Esophagus squamous epithelium (tissue), 5 donors: ENCODE data around the gene SGIP1. TPM values are rescaled to one million over a fixed set of nuclear protein-coding genes. Genes with fewer than 3 reads are reported as not detected.

Experiments used
- DNase-seq: peaks from one replicate; lab custom pipeline; 2025; lab: John Stamatoyannopoulos, UW
- H3K27ac ChIP-seq, 4 donors: fragments of 200-600 bp; sonication (generic); one replicate each; pipeline ENCODE4 v1.5.1; 2016 to 2019; ENCODE audit warnings: mild to moderate bottlenecking in 1 of 4
- H3K27me3 ChIP-seq, 4 donors: fragments of 200-600 bp; sonication (generic); 1 replicate in 3 of 4; 2 replicates in 1 of 4; pipeline versions ENCODE4 v1.5.1 to v1.6.0; 2017 to 2021; ENCODE audit warnings: antibody characterized with exemption in 1 of 4
- H3K36me3 ChIP-seq, 3 donors: fragments of 200-600 bp; sonication (generic); one replicate each; pipeline ENCODE4 v1.5.1; 2016 to 2019
- H3K4me1 ChIP-seq, 3 donors: fragments of 200-600 bp; sonication (generic); one replicate each; pipeline ENCODE4 v1.5.1; 2017 to 2019
- H3K4me3 ChIP-seq, 4 donors: fragments of 200-600 bp; sonication (generic); 1 replicate in 3 of 4; 2 replicates in 1 of 4; pipeline ENCODE4 v1.5.1; 2016 to 2019; ENCODE audit warnings: mild to moderate bottlenecking in 2 of 4, moderate library complexity in 1 of 4
- H3K9me3 ChIP-seq, 3 donors: fragments of 200-600 bp; sonication (generic); one replicate each; pipeline ENCODE4 v1.5.1; 2016 to 2019
- POLR2A ChIP-seq, 4 donors: fragments of 450-650 bp; IDR thresholded peaks; one replicate each; pipeline ENCODE4 v1.6.1; 2017; ENCODE audit warnings: antibody characterized with exemption in 4 of 4, mild to moderate bottlenecking in 4 of 4, moderate library complexity in 3 of 4
- WGBS, 2 donors: methylation state at CpG; one replicate each; pipeline ENCODE4 v1.1.5; 2018; 5-methylcytosine and 5-hydroxymethylcytosine counted together
- intact Hi-C: fragments of 100-400 bp; cut with DNase I; formaldehyde crosslinking; loops from one replicate; pipeline ENCODE4 v1.15.0; 2022
- total RNA-seq, 4 donors: library from RNA; depleted of rRNA; stranded (reverse); fragments of >200 nt; gene quantifications; one replicate each; pipeline ENCODE4 v1.1.0, GENCODE V29; 2016
- TF ChIP-seq, protein P1 (sequence below), 6 experiments: fragments of 450-650 bp in 4 of 6; fragments of 200-600 bp in 2 of 6; sonication (generic) in 2 of 6; IDR thresholded peaks; one replicate each; pipeline ENCODE4 v1.5.1; 2016 to 2019; ENCODE audit warnings: antibody characterized with exemption in 6 of 6, mild to moderate bottlenecking in 4 of 6, moderate library complexity in 4 of 6
- donor health status: DM: yes; HTN: yes; CAD: no.

SGIP1 gene
- total RNA-seq, 4 donors from 2014 or later, result 0.35 to 5.2 (median 2.3) TPM; not detected in 1

GRCh38 chr1:66693856-66694255 is 159.9 kb downstream of the SGIP1 start:
- H3K27me3 ChIP-seq, result no peaks in the 10 kb centered on the region
- H3K27ac ChIP-seq, result no peak overlapping the region
- H3K9me3 ChIP-seq, result no peaks in the 10 kb centered on the region
- no peaks in the 10 kb centered on the region for H3K4me1 ChIP-seq
- H3K4me3 ChIP-seq, result no peak overlapping the region
- DNase-seq, result no peak
- no peaks in the 10 kb centered on the region for H3K36me3 ChIP-seq
- intact Hi-C loops, result no loop called here
- TF ChIP-seq, protein P1, sequence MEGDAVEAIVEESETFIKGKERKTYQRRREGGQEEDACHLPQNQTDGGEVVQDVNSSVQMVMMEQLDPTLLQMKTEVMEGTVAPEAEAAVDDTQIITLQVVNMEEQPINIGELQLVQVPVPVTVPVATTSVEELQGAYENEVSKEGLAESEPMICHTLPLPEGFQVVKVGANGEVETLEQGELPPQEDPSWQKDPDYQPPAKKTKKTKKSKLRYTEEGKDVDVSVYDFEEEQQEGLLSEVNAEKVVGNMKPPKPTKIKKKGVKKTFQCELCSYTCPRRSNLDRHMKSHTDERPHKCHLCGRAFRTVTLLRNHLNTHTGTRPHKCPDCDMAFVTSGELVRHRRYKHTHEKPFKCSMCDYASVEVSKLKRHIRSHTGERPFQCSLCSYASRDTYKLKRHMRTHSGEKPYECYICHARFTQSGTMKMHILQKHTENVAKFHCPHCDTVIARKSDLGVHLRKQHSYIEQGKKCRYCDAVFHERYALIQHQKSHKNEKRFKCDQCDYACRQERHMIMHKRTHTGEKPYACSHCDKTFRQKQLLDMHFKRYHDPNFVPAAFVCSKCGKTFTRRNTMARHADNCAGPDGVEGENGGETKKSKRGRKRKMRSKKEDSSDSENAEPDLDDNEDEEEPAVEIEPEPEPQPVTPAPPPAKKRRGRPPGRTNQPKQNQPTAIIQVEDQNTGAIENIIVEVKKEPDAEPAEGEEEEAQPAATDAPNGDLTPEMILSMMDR (IDR thresholded peaks at IDR 0.05), result no peak
- TF ChIP-seq POLR2A (IDR thresholded peaks at IDR 0.05), result no peak

GRCh38 chr1:66695116-66695515 is 161.2 kb downstream of the SGIP1 start:
- Histone ChIP-seq H3K9me3 (no peaks in the 10 kb centered on the region), H3K4me3 (no peak overlapping the region), H3K4me1 (no peaks in the 10 kb centered on the region), H3K27ac (no peak overlapping the region), H3K36me3 (no peaks in the 10 kb centered on the region), H3K27me3 (no peaks in the 10 kb centered on the region)
- WGBS, 2 donors, result 33 to 47% methylated on average over 5 of the region's 5 CpGs
- intact Hi-C loops, result no loop called here
- no peak for DNase-seq
- TF ChIP-seq, protein P1 (IDR thresholded peaks at IDR 0.05), result no peak
- TF ChIP-seq POLR2A (IDR thresholded peaks at IDR 0.05), result no peak

GRCh38 chr1:66696771-66697170 is 162.8 kb downstream of the SGIP1 start:
- intact Hi-C loops, result no loop called here

GRCh38 chr1:66699213-66699612 is 165.3 kb downstream of the SGIP1 start:
- Histone ChIP-seq H3K4me1 (no peaks in the 10 kb centered on the region), H3K27me3 (no peaks in the 10 kb centered on the region), H3K27ac (no peak overlapping the region), H3K4me3 (no peak overlapping the region), H3K36me3 (no peaks in the 10 kb centered on the region), H3K9me3 (no peaks in the 10 kb centered on the region)
- no peak for DNase-seq
- intact Hi-C loops, result no loop called here
- 65 to 86% methylated on average over 5 of the region's 5 CpGs for WGBS, 2 donors
- no peak for TF ChIP-seq POLR2A (IDR thresholded peaks at IDR 0.05)
- TF ChIP-seq, protein P1 (IDR thresholded peaks at IDR 0.05), result no peak

More at GRCh38 chr1:66696771-66697170, 162.8 kb downstream of the SGIP1 start:
- TF ChIP-seq POLR2A (IDR thresholded peaks at IDR 0.05), result no peak
- TF ChIP-seq, protein P1 (IDR thresholded peaks at IDR 0.05), result no peak
- Histone ChIP-seq H3K36me3 (no peaks in the 10 kb centered on the region), H3K4me1 (no peaks in the 10 kb centered on the region), H3K27ac (no peak overlapping the region), H3K27me3 (no peaks in the 10 kb centered on the region), H3K9me3 (no peaks in the 10 kb centered on the region), H3K4me3 (no peak overlapping the region)
- DNase-seq, result no peak

DNA sequence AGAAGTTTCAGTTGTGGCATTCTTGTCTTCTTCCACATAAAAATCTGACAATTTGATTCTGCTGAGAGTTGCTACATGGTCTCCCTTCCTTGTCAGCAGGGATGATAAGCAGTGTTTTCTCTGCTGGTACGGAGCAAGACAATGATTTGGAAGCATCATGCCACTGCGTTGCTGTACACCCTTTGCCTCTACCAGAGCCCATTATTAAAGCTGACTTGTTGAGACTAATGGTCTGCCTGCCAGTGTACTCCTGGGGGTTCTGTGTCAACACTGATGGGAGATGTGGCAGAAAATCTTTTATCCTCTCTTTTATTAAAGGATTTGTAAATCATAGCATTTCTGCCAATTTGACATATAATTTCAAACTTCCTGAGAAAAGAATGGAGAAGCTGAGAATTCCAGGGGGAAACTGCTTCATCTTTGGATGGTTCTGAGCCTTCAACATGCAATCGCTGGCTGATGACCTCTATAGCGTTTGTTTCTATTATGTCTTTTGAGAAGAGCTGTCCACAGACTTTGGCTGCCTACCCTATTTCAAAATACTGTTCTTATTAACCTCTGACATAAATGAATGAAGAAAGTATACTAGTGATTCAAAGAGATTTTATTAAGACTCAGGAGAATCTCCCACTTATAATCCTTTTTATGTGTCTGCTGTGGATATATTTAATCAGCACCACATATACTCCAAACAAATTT is 170.4 kb downstream of the SGIP1 start:
- no peaks in the 10 kb centered on the region for H3K4me1 ChIP-seq
- no peaks in the 10 kb centered on the region for H3K9me3 ChIP-seq
- no peak overlapping the region for H3K27ac ChIP-seq
- H3K27me3 ChIP-seq, result no peaks in the 10 kb centered on the region
- WGBS, 2 donors, result 60 to 69% methylated on average over 4 of the region's 4 CpGs
- no peak for DNase-seq
- H3K4me3 ChIP-seq, result no peak overlapping the region
- intact Hi-C loops, result no loop called here
- H3K36me3 ChIP-seq, result no peaks in the 10 kb centered on the region
- no peak for TF ChIP-seq POLR2A (IDR thresholded peaks at IDR 0.05)
- TF ChIP-seq, protein P1 (IDR thresholded peaks at IDR 0.05), result no peak
